Spleen (tissue), 11 donors: ENCODE results near the gene PLD5. TPM values are rescaled to one million over a fixed set of nuclear protein-coding genes. Genes with fewer than 3 reads are reported as not detected.
"Not testable (repeated sequence)": the region's sequence is repeated elsewhere in the genome, so short reads cannot be mapped to it uniquely, and the experiment has no call there.

ENCODE experiments used
- DNase-seq: peaks from one replicate; pipeline ENCODE4 v3.0.0-alpha.2; 2020
- H3K27ac ChIP-seq, 8 donors: fragments of 200-600 bp; sonication (generic) in 7 of 8; 1 replicate in 4 of 8; 2 replicates in 4 of 8; pipeline versions ENCODE4 v1.5.0 to v1.8.0; 2016 to 2021; ENCODE audit warnings: inconsistent platforms in 4 of 8, mild to moderate bottlenecking in 4 of 8, moderate library complexity in 1 of 8
- H3K27me3 ChIP-seq, 7 donors: fragments of 200-600 bp; sonication (generic) in 6 of 7; replicated peaks in 1 of 7; 1 replicate in 4 of 7; 2 replicates in 3 of 7; pipeline versions ENCODE4 v1.5.0 to v1.8.0; 2016 to 2021; ENCODE audit warnings: inconsistent platforms in 3 of 7, mild to moderate bottlenecking in 1 of 7
- H3K36me3 ChIP-seq, 6 donors: fragments of 200-600 bp; sonication (generic) in 5 of 6; 1 replicate in 4 of 6; 2 replicates in 2 of 6; pipeline versions ENCODE4 v1.5.0 to v1.8.0; 2016 to 2021; ENCODE audit warnings: inconsistent platforms in 2 of 6
- H3K4me1 ChIP-seq, 6 donors: fragments of 200-600 bp; sonication (generic) in 5 of 6; 1 replicate in 3 of 6; 2 replicates in 3 of 6; pipeline versions ENCODE4 v1.5.0 to v1.8.0; 2016 to 2021; ENCODE audit warnings: inconsistent platforms in 3 of 6
- H3K4me3 ChIP-seq, 8 donors: fragments of 200-600 bp; sonication (generic) in 7 of 8; 1 replicate in 4 of 8; 2 replicates in 4 of 8; pipeline versions ENCODE4 v1.5.0 to v1.8.0; 2016 to 2021; ENCODE audit warnings: inconsistent platforms in 4 of 8, mild to moderate bottlenecking in 4 of 8, moderate library complexity in 2 of 8
- H3K9me3 ChIP-seq, 8 donors: fragments of 200-600 bp; sonication (generic) in 7 of 8; 1 replicate in 4 of 8; 2 replicates in 4 of 8; pipeline versions ENCODE4 v1.5.0 to v1.8.0; 2016 to 2021; ENCODE audit warnings: inconsistent platforms in 4 of 8
- CTCF ChIP-seq, 11 experiments: fragments of 200-600 bp in 7 of 11; fragments of 450-650 bp in 4 of 11; sonication (generic) in 4 of 11; IDR thresholded peaks in 8 of 11; conservative IDR thresholded peaks in 3 of 11; 1 replicate in 7 of 11; 2 replicates in 4 of 11; pipeline versions ENCODE4 v1.4.0 to v1.8.0; 2016 to 2021; ENCODE audit warnings: antibody characterized with exemption in 11 of 11, inconsistent platforms in 4 of 11, mild to moderate bottlenecking in 1 of 11
- POLR2A ChIP-seq, 3 donors: fragments of 450-650 bp; IDR thresholded peaks; one replicate each; pipeline ENCODE4 v1.5.1; 2017; ENCODE audit warnings: antibody characterized with exemption in 3 of 3, mild to moderate bottlenecking in 1 of 3
- POLR2AphosphoS5 ChIP-seq, 3 donors: sonication (generic); formaldehyde crosslinking; IDR thresholded peaks; one replicate each; pipeline ENCODE4 v1.5.1; 2017; ENCODE audit warnings: antibody characterized with exemption in 3 of 3
- WGBS, 5 donors: extraction: QIAGEN DNeasy Blood & Tissue Kit in 3 of 5; methylation state at CpG; one replicate each; pipeline versions ENCODE4 v1.1.5 to v1.1.7; 2013 to 2018; 5-methylcytosine and 5-hydroxymethylcytosine counted together
- intact Hi-C: fragments of 100-400 bp; cut with DNase I; formaldehyde crosslinking; loops from one replicate; pipeline ENCODE4 v1.15.0; 2023; ENCODE audit warnings: low total_unique reads
- polyA plus RNA-seq, 3 donors: library from polyadenylated mRNA; stranded (reverse); fragments of 200-250 nt; gene quantifications; one replicate each; pipeline ENCODE4 v1.2.1, GENCODE V29; 2013
- total RNA-seq, 7 donors: library from RNA; depleted of rRNA in 3 of 7; stranded (reverse); fragments of >200 nt in 3 of 7; fragmentation: NEBNext Ultra II Directional in 4 of 7; extraction: Animal tissue kit (Norgen Biotek cat#: 25700) in 4 of 7; gene quantifications; one replicate each; pipeline versions ENCODE4 v1.1.0 to v1.2.1, GENCODE V29; 2016 to 2021
- donor health status: healthy with polysubstance abuse.
- donor health status: DM: no; HTN: no; CAD: no; lungs with moderate emphysema.
- donor health status: DM: no; HTN: no; CAD: no.
- donor health status: Bipolar disorder and iron deficiency.
- donor health status: healthy.
- donor health status: DM: no; HTN: no; CAD: no.
- donor health status: DM: yes; HTN: yes; CAD: no.

PLD5 gene
- total and polyA plus RNA-seq, 10 donors: 0.17 to 1.0 (median 0.44) TPM; not detected in 1

DNA sequence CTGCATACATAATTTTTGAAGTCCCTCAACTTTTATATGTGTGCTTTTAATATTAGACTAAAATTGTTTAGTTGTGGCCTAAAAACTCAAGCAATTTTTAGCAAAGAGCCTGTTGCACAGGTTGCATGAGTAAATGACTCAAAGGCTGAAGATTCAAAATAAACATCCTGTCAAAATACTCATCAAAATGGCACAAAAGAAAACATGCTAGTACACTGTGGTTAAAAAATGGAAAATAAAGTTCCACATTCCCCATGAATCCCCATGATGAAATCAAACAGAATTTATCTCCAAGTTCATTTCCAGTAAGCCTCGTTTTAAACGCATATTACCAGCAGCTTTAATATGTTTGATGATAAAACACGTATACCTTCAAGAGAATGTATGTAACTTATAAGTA is 295.5 kb downstream of the PLD5 start:
- Histone ChIP-seq H3K27ac (no peak overlapping the region), H3K36me3 (no peaks in the 10 kb centered on the region), H3K4me3 (no peak overlapping the region), H3K27me3 (peaks cover 0 to 4% (median 0%) of the 10 kb centered on the region in 7 donors), H3K9me3 (no peaks in the 10 kb centered on the region), H3K4me1 (no peaks in the 10 kb centered on the region)
- 85 to 93% (median 86%) methylated on average over 3 of the region's 3 CpGs for WGBS, 5 donors
- no peak for DNase-seq
- no peak for TF ChIP-seq POLR2AphosphoS5 (IDR thresholded peaks at IDR 0.05)
- no peak for TF ChIP-seq POLR2A (IDR thresholded peaks at IDR 0.05)
- no peak for TF ChIP-seq CTCF (IDR thresholded peaks at IDR 0.05 in 8 of 11, conservative IDR thresholded peaks at IDR 0.05 in 3 of 11)
- intact Hi-C loops: no loop called here

GRCh38 chr1:242225767-242226573 is 298.5 kb downstream of the PLD5 start:
- intact Hi-C loops: no loop called here
- no peaks in the 10 kb centered on the region for H3K27me3 ChIP-seq
- no peak overlapping the region for H3K27ac ChIP-seq
- H3K4me1 ChIP-seq: no peaks in the 10 kb centered on the region
- 84 to 96% (median 91%) methylated on average over 9 of the region's 9 CpGs for WGBS, 5 donors
- no peaks in the 10 kb centered on the region for H3K9me3 ChIP-seq
- DNase-seq: no peak
- no peak for TF ChIP-seq POLR2A (IDR thresholded peaks at IDR 0.05)
- TF ChIP-seq POLR2AphosphoS5 (IDR thresholded peaks at IDR 0.05): no peak
- TF ChIP-seq CTCF (IDR thresholded peaks at IDR 0.05 in 8 of 11, conservative IDR thresholded peaks at IDR 0.05 in 3 of 11): no peak
- H3K36me3 ChIP-seq: no peaks in the 10 kb centered on the region
- H3K4me3 ChIP-seq: no peak overlapping the region

- H3K9me3 ChIP-seq, H3K4me3 ChIP-seq, intact Hi-C loops, H3K27me3 ChIP-seq, H3K27ac ChIP-seq, DNase-seq, H3K36me3 ChIP-seq, H3K4me1 ChIP-seq: not testable (repeated sequence)
- 83 to 90% (median 84%) methylated on average over 16 of the region's 16 CpGs for WGBS, 5 donors
Measured at GRCh38 chr1:242224878-242225766, 299.4 kb downstream of the PLD5 start.

DNA sequence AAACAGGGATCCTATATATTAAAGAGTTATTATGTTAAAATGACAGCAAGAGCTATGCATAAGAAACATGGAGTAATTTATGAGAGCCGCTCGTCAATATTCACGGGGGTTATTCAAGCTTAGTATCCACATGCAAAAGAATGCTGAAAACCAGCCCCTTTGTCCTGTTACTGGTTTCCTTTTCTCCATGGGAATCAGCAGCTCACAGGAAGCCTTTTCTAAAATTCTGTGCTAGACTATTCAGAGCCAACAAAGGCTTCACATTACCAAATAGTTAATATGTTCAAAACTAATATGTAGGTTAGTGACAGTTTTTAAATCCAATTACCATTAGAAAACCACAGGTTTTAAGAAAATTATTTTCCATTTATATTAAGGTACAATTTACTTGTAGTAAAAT is 300.0 kb downstream of the PLD5 start:
- 59 to 71% (median 66%) methylated on average over 3 of the region's 3 CpGs for WGBS, 5 donors
- H3K4me1 ChIP-seq: no peaks in the 10 kb centered on the region
- no peak for TF ChIP-seq CTCF (IDR thresholded peaks at IDR 0.05 in 8 of 11, conservative IDR thresholded peaks at IDR 0.05 in 3 of 11)
- no peaks in the 10 kb centered on the region for H3K27me3 ChIP-seq
- H3K9me3 ChIP-seq: no peaks in the 10 kb centered on the region
- DNase-seq: no peak
- H3K27ac ChIP-seq: no peak overlapping the region
- no peak overlapping the region for H3K4me3 ChIP-seq
- H3K36me3 ChIP-seq: no peaks in the 10 kb centered on the region
- intact Hi-C loops: no loop called here
